HUES64 (cell line): ENCODE results near the gene PRR29.

Experiments
- H3K27ac ChIP-seq: 2 replicates; pipeline ENCODE4 v1.7.0; 2013; ENCODE audit warnings: low read depth, low read length, inconsistent platforms
- H3K27me3 ChIP-seq: 2 replicates; pipeline ENCODE4 v1.6.1; 2013; ENCODE audit warnings: mild to moderate bottlenecking, low read length; ENCODE audit not compliant: insufficient read depth
- H3K36me3 ChIP-seq: 2 replicates; pipeline ENCODE4 v1.6.1; 2013; ENCODE audit warnings: mild to moderate bottlenecking, low read length; ENCODE audit not compliant: insufficient read depth
- H3K4me1 ChIP-seq: 2 replicates; pipeline ENCODE4 v1.6.1; 2013; ENCODE audit warnings: mild to moderate bottlenecking, low read length, moderate library complexity; ENCODE audit not compliant: insufficient read depth
- H3K4me3 ChIP-seq: 2 replicates; pipeline ENCODE4 v1.5.1; 2013; ENCODE audit warnings: mild to moderate bottlenecking, low read length, moderate library complexity
- H3K9ac ChIP-seq: 2 replicates; pipeline ENCODE4 v1.6.1; 2013; ENCODE audit warnings: mild to moderate bottlenecking, low read depth, low read length
- H3K9me3 ChIP-seq: 2 replicates; pipeline ENCODE4 v1.6.1; 2013; ENCODE audit warnings: low read depth, low read length; ENCODE audit not compliant: insufficient read depth
- WGBS: fragments of 150-250, 120-280 bp; methylation state at CpG from one replicate; pipeline ENCODE4 v1.1.7; 2013; ENCODE audit warnings: missing lambda C conversion rate; 5-methylcytosine and 5-hydroxymethylcytosine counted together

PRR29 gene

GRCh38 chr17:64038331-64039105 is 40.4 kb downstream of the PRR29 start:
- no peak overlapping the region for H3K4me3 ChIP-seq

GRCh38 chr17:64039106-64039400 is 40.9 kb downstream of the PRR29 start:
- no peak overlapping the region for H3K4me3 ChIP-seq
- no peaks in the 10 kb centered on the region; the same call in 1 of the 2 replicates for H3K36me3 ChIP-seq
- H3K9ac ChIP-seq, result no peak overlapping the region
- H3K27ac ChIP-seq, result no peak overlapping the region
- WGBS, result 92% methylated on average over 3 of the region's 3 CpGs
- no peaks in the 10 kb centered on the region for H3K27me3 ChIP-seq
- no peaks in the 10 kb centered on the region for H3K4me1 ChIP-seq
- H3K9me3 ChIP-seq, result no peaks in the 10 kb centered on the region

More at GRCh38 chr17:64038331-64039105, 40.4 kb downstream of the PRR29 start:
- Histone ChIP-seq H3K36me3 (no peaks in the 10 kb centered on the region; the same call in 1 of the 2 replicates), H3K9ac (no peak overlapping the region), H3K4me1 (no peaks in the 10 kb centered on the region), H3K27me3 (no peaks in the 10 kb centered on the region), H3K27ac (no peak overlapping the region), H3K9me3 (no peaks in the 10 kb centered on the region)
- 88% methylated on average over 16 of the region's 16 CpGs for WGBS

GRCh38 chr17:64040206-64040605 is 42.1 kb downstream of the PRR29 start:
- H3K36me3 ChIP-seq, result no peaks in the 10 kb centered on the region; the same call in 1 of the 2 replicates
- H3K27me3 ChIP-seq, result no peaks in the 10 kb centered on the region
- WGBS, result 95% methylated on average over 6 of the region's 6 CpGs

GRCh38 chr17:64041912-64042311 is 43.8 kb downstream of the PRR29 start:
- no peaks in the 10 kb centered on the region for H3K9me3 ChIP-seq
- H3K36me3 ChIP-seq, result no peaks in the 10 kb centered on the region; the same call in 1 of the 2 replicates
- H3K4me3 ChIP-seq, result no peak overlapping the region

More at GRCh38 chr17:64040206-64040605, 42.1 kb downstream of the PRR29 start:
- no peak overlapping the region for H3K4me3 ChIP-seq
- no peaks in the 10 kb centered on the region for H3K9me3 ChIP-seq
- H3K4me1 ChIP-seq, result no peaks in the 10 kb centered on the region
- H3K9ac ChIP-seq, result no peak overlapping the region
- H3K27ac ChIP-seq, result no peak overlapping the region

GRCh38 chr17:64042700-64043485 is 44.7 kb downstream of the PRR29 start:
- H3K9ac ChIP-seq, result no peak overlapping the region
- H3K4me1 ChIP-seq, result no peaks in the 10 kb centered on the region
- no peak overlapping the region for H3K4me3 ChIP-seq
- H3K27ac ChIP-seq, result no peak overlapping the region
- 94% methylated on average over 12 of the region's 12 CpGs for WGBS
- H3K9me3 ChIP-seq, result no peaks in the 10 kb centered on the region
- H3K36me3 ChIP-seq, result peaks cover 3% of the 10 kb centered on the region; the same call in 1 of the 2 replicates
- no peaks in the 10 kb centered on the region for H3K27me3 ChIP-seq

More at GRCh38 chr17:64041912-64042311, 43.8 kb downstream of the PRR29 start:
- no peak overlapping the region for H3K27ac ChIP-seq
- no peaks in the 10 kb centered on the region for H3K27me3 ChIP-seq
- no peaks in the 10 kb centered on the region for H3K4me1 ChIP-seq
- 81% methylated on average over 11 of the region's 11 CpGs for WGBS
- H3K9ac ChIP-seq, result no peak overlapping the region

- Histone ChIP-seq H3K27me3 (no peaks in the 10 kb centered on the region), H3K9me3 (no peaks in the 10 kb centered on the region), H3K4me1 (no peaks in the 10 kb centered on the region), H3K9ac (no peak overlapping the region), H3K4me3 (no peak overlapping the region), H3K27ac (no peak overlapping the region), H3K36me3 (peaks cover 3% of the 10 kb centered on the region; the same call in 1 of the 2 replicates)
- WGBS, result 86% methylated on average over 13 of the region's 13 CpGs
These were observed 47.0 kb downstream of the PRR29 start for GRCh38 chr17:64045176-64045575.

- no peak overlapping the region for H3K27ac ChIP-seq
- no peak overlapping the region for H3K4me3 ChIP-seq
- H3K4me1 ChIP-seq, result no peaks in the 10 kb centered on the region
- H3K27me3 ChIP-seq, result no peaks in the 10 kb centered on the region
- H3K9me3 ChIP-seq, result no peaks in the 10 kb centered on the region
- WGBS, result 95% methylated on average over 9 of the region's 9 CpGs
- no peak overlapping the region for H3K9ac ChIP-seq
- 0 out of 2 replicates have a peak, but pooled peaks cover 3% of the 10 kb centered on the region for H3K36me3 ChIP-seq
These were observed 50.7 kb downstream of the PRR29 start for GRCh38 chr17:64048805-64049204.

- Histone ChIP-seq H3K4me1 (peaks cover 4% of the 10 kb centered on the region), H3K27me3 (no peaks in the 10 kb centered on the region), H3K36me3 (0 out of 2 replicates have a peak, but pooled peaks cover 3% of the 10 kb centered on the region), H3K9me3 (no peaks in the 10 kb centered on the region), H3K4me3 (no peak overlapping the region), H3K27ac (no peak overlapping the region), H3K9ac (no peak overlapping the region)
- WGBS, result 92% methylated on average over 1 of the region's 1 CpG
These were observed 53.0 kb downstream of the PRR29 start for GRCh38 chr17:64051153-64051552.

GRCh38 chr17:64053101-64053500 is 55.0 kb downstream of the PRR29 start:
- Histone ChIP-seq H3K9ac (no peak overlapping the region), H3K4me3 (no peak overlapping the region), H3K27ac (no peak overlapping the region), H3K4me1 (peaks cover 10% of the 10 kb centered on the region), H3K9me3 (no peaks in the 10 kb centered on the region), H3K36me3 (no peaks in the 10 kb centered on the region), H3K27me3 (no peaks in the 10 kb centered on the region)
- WGBS, result 94% methylated on average over 10 of the region's 10 CpGs
